OCI-LY1 (cell line): Measurements from ENCODE around the gene PTPRR.

Source experiments
- CTCF ChIP-seq: fragments of 200-600 bp; sonication (generic), shearing (Covaris generic); IDR thresholded peaks from 2 replicates; pipeline ENCODE4 v1.5.1; 2017; ENCODE audit warnings: mild to moderate bottlenecking, antibody characterized with exemption, low read length, moderate library complexity, mixed read lengths
- EZH2 ChIP-seq: fragments of 200-600 bp; sonication (generic), shearing (Covaris generic); IDR thresholded peaks from 2 replicates; pipeline ENCODE4 v1.8.0; 2017; ENCODE audit warnings: borderline replicate concordance, mixed run types, mild to moderate bottlenecking, antibody characterized with exemption, low read length, moderate library complexity, mixed read lengths

DNA sequence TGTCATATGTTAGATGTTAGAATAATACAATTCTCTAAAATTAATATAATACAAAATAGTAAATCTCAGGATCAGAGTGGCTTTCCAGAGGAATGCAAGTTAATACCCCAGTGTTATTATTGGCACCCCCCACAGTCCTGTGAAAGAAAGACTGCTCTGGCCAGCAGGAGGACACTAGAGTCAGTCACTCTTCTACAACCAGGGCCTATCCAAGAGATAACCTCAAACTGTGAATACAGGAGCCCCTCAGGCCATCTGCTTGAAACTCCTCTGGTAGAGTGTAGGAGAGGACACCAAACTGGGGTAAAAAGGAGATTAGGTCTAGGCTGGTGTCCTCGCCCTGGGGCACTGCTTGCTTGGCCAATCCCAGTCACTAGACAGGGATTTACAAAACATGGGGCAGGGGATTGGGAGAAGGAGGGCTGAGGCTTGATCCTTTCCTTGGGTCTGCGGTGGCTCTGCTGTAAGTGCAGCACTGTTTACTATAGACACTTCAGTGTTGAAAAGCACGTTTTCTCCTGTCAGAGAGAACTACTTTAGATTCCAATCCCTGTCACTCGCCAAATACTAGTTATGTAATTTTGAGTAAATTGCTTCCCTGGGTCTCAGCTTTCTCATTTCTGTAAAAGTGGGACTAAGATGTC, 44.5 kb upstream of the PTPRR start:
- no peak for TF ChIP-seq CTCF
- no peak for TF ChIP-seq EZH2
